NB4 (cell line): ENCODE data around the gene SHC1.

Experiments
- MYC ChIP-seq: IDR thresholded peaks from 2 replicates; pipeline ENCODE4 v1.6.1; 2011; ENCODE audit warnings: low read depth, low read length
- POLR2A ChIP-seq: IDR thresholded peaks from 2 replicates; pipeline ENCODE4 v1.6.1; 2011; ENCODE audit warnings: mild to moderate bottlenecking; ENCODE audit not compliant: insufficient read length; ENCODE audit errors: extremely low read depth
- TF ChIP-seq, protein P1 (sequence below): IDR thresholded peaks from one replicate; pipeline ENCODE4 v1.5.1; 2012; ENCODE audit warnings: low read depth, low read length
- TF ChIP-seq, protein P2 (sequence below): IDR thresholded peaks from 2 replicates; pipeline ENCODE4 v1.6.1; 2011; ENCODE audit warnings: low read depth, low read length

DNA sequence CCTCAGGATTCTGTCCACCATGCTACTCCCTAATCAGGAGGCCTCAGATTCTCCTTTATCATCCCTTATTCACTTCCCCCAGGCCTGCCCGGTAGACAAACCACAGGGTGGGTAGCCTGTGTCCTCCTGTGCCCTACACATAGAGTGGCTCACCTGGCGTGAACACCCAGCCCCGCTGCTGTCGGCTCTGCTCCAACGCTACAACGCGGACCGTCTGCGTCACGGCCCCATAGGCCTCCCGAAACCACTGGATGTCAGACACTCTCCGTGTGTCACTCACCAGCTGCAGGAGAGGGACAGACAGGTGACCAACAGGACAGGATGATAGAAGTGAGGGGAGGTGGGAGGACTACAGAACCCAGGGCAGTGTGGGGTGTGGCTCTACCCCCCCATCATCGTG, 44.3 kb downstream of the SHC1 start:
- TF ChIP-seq, protein P1, sequence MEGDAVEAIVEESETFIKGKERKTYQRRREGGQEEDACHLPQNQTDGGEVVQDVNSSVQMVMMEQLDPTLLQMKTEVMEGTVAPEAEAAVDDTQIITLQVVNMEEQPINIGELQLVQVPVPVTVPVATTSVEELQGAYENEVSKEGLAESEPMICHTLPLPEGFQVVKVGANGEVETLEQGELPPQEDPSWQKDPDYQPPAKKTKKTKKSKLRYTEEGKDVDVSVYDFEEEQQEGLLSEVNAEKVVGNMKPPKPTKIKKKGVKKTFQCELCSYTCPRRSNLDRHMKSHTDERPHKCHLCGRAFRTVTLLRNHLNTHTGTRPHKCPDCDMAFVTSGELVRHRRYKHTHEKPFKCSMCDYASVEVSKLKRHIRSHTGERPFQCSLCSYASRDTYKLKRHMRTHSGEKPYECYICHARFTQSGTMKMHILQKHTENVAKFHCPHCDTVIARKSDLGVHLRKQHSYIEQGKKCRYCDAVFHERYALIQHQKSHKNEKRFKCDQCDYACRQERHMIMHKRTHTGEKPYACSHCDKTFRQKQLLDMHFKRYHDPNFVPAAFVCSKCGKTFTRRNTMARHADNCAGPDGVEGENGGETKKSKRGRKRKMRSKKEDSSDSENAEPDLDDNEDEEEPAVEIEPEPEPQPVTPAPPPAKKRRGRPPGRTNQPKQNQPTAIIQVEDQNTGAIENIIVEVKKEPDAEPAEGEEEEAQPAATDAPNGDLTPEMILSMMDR = no peak
- TF ChIP-seq, protein P2, sequence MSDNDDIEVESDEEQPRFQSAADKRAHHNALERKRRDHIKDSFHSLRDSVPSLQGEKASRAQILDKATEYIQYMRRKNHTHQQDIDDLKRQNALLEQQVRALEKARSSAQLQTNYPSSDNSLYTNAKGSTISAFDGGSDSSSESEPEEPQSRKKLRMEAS = no peak
- TF ChIP-seq POLR2A (no peak), MYC (no peak)
